ENCODE measurements around the gene C19orf67. TPM values are rescaled to one million over a fixed set of nuclear protein-coding genes. Genes with fewer than 3 reads are reported as not detected.

The C19orf67 gene
- total and polyA plus RNA-seq, 2 experiments from 2014 or later: not detected

- TF ChIP-seq EZH2 (IDR thresholded peaks at IDR 0.05; ENCODE audit: low read depth, unreplicated experiment) (no peak), NANOG (IDR thresholded peaks at IDR 0.05; ENCODE audit: borderline replicate concordance) (no peak)
Observed at GRCh38 chr19:14082675-14082960, 3.0 kb downstream of the C19orf67 start (continued).

- 0 out of 2 replicates have a peak overlapping the region, but pooled peaks have one; percentile 75 for H3K27ac Mint-ChIP-seq
- Histone ChIP-seq H4K20me1 (replicated peaks; ENCODE audit: insufficient read depth) (no peaks in the 10 kb centered on the region), H2AFZ (no peak overlapping the region), H3F3A (replicated peaks; ENCODE audit: low read depth) (peaks cover 17% of the 10 kb centered on the region; the same call in 1 of the 2 replicates), H3K27me3 (ENCODE audit: insufficient read depth) (peaks cover 35% of the 10 kb centered on the region), H3K4me1 (ENCODE audit: insufficient read depth) (peaks cover 10% of the 10 kb centered on the region; the same call in 1 of the 2 replicates), H3K4me2 (peak overlapping the region; percentile 72), H3K27ac (ENCODE audit: low read depth) (no peak overlapping the region), H3K79me2 (replicated peaks; ENCODE audit: insufficient read depth) (no peaks in the 10 kb centered on the region), H3K36me3 (ENCODE audit: insufficient read depth) (no peaks in the 10 kb centered on the region), H3K4me3 (peak overlapping the region; percentile 50), H3K9me2 (ENCODE audit: insufficient read depth) (no peaks in the 10 kb centered on the region)
- ATAC-seq: peak; percentile 16
- peak overlapping the region; percentile 95 for H3K4me3 Mint-ChIP-seq
- H3K9me3 Mint-ChIP-seq: no peaks in the 10 kb centered on the region
- no peaks in the 10 kb centered on the region for H3K36me3 Mint-ChIP-seq (ENCODE audit: low read depth)
- DNase-seq (ENCODE audit: low spot score): no peak
- TF ChIP-seq POLR2AphosphoS5 (IDR thresholded peaks at IDR 0.05; ENCODE audit: low read depth): 0 out of 2 replicates have a peak, but pooled peaks have one; percentile 4
- TF ChIP-seq REST (IDR thresholded peaks at IDR 0.05; ENCODE audit: unreplicated experiment): no peak
- peaks cover 5% of the 10 kb centered on the region for H3K27me3 Mint-ChIP-seq (ENCODE audit: insufficient read depth, low read depth, poor library complexity)
- peaks cover 3% of the 10 kb centered on the region; the same call in 1 of the 3 replicates for H3K4me1 Mint-ChIP-seq
Observed at GRCh38 chr19:14081797-14082674, 3.5 kb downstream of the C19orf67 start.

- H3K27me3 Mint-ChIP-seq (ENCODE audit: insufficient read depth, low read depth, poor library complexity): peaks cover 9% of the 10 kb centered on the region
- H4K20me1 ChIP-seq (replicated peaks; ENCODE audit: insufficient read depth): no peaks in the 10 kb centered on the region
- H3K4me3 ChIP-seq: peak overlapping the region; percentile 54
- peak overlapping the region; percentile 90 for H3K27ac Mint-ChIP-seq
- no peaks in the 10 kb centered on the region for H3K36me3 ChIP-seq (ENCODE audit: insufficient read depth)
- H3K79me2 ChIP-seq (replicated peaks; ENCODE audit: insufficient read depth): no peaks in the 10 kb centered on the region
- peaks cover 3% of the 10 kb centered on the region; the same call in 1 of the 3 replicates for H3K4me1 Mint-ChIP-seq
- H3K9me2 ChIP-seq (ENCODE audit: insufficient read depth): no peaks in the 10 kb centered on the region
- peaks cover 37% of the 10 kb centered on the region for H3K27me3 ChIP-seq (ENCODE audit: insufficient read depth)
- no peaks in the 10 kb centered on the region for H3K36me3 Mint-ChIP-seq (ENCODE audit: low read depth)
- peaks cover 10% of the 10 kb centered on the region; the same call in 1 of the 2 replicates for H3K4me1 ChIP-seq (ENCODE audit: insufficient read depth)
- ATAC-seq (peak; percentile 85), DNase-seq (ENCODE audit: low spot score) (peak; percentile 100)
- H2AFZ ChIP-seq: no peak overlapping the region
- peaks cover 12% of the 10 kb centered on the region; the same call in 1 of the 2 replicates for H3F3A ChIP-seq (replicated peaks; ENCODE audit: low read depth)
- H3K27ac ChIP-seq (ENCODE audit: low read depth): no peak overlapping the region
- peak overlapping the region; percentile 72 for H3K4me2 ChIP-seq
- peak overlapping the region; percentile 95 for H3K4me3 Mint-ChIP-seq
- no peaks in the 10 kb centered on the region for H3K9me3 Mint-ChIP-seq
- TF ChIP-seq CTCF (conservative IDR thresholded peaks at IDR 0.05; ENCODE audit: low read depth in 2 of 2) (no peak), REST (IDR thresholded peaks at IDR 0.05; ENCODE audit: unreplicated experiment) (no peak)
Observed at GRCh38 chr19:14080887-14081796, 4.4 kb downstream of the C19orf67 start.
